ENCODE measurements around the gene INPP5B.
"Not testable (repeated sequence)": the region's sequence is repeated elsewhere in the genome, so short reads cannot be mapped to it uniquely, and the experiment has no call there.

The INPP5B gene

DNA sequence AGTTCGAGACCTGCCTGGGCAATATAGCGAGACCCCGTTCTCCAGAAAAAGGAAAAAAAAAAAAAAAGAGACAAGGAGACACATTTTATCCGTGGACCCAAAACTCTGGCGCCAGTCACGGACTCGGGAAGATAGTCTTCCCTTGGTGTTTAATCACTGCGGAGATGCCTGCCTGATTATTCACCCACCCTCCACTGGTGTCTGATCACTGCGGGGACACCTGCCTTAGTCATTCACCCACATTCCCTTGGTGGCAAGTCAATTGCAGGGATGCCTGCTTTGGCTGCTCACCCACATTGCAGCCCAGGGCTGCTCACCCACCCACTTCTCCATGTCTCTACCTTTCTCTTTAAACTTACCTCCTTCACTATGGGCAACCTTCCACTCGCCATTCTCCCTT lies 38.3 kb downstream of the INPP5B start:
- H3K9ac ChIP-seq (ENCODE audit: low read depth, low read length); H3K4me1 ChIP-seq (ENCODE audit: control insufficient read depth, insufficient read depth, low read length); H3K36me3 ChIP-seq (ENCODE audit: control insufficient read depth, insufficient read depth, low read length); H3K27me3 ChIP-seq (ENCODE audit: control insufficient read depth, insufficient read depth, low read length); H3K4me3 ChIP-seq (ENCODE audit: low read depth, low read length); H3K27ac ChIP-seq (ENCODE audit: low read depth, low read length): not testable (repeated sequence)
- peaks cover 27% of the 10 kb centered on the region for H3K9me3 ChIP-seq (ENCODE audit: control insufficient read depth, insufficient read depth, low read length)

DNA sequence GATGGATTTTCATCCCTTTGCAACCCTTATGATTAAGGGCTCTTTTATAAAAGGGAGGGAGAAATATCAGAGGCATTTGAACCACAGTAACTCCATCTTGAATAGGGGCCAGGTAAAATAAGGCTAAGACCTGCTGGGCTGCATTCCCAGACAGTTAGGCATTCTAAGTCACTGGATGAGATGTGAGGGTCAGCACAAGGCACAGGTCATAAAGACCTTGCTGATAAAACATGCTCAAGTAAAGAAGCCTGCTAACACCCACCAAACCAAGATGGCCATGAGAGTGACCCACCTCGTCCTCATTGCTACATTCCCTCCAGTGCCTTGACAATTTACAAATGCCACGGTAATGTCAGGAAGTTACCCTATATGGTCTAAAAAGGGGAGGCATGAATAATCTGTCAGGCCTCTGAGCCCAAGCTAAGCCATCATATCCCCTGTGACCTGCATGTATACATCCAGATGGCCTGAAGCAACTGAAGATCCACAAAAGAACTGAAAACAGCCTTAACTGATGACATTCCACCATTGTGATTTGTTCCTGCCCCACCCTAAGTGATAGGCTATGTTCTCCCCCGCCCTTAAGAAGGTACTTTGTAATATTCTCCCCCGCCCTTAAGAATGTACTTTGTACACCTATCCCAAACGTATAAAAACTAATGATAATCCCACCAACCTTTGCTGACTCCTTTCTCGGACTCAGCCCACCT lies 39.3 kb downstream of the INPP5B start:
- H3K4me3 ChIP-seq (ENCODE audit: low read depth, low read length); H3K9ac ChIP-seq (ENCODE audit: low read depth, low read length); H3K4me1 ChIP-seq (ENCODE audit: control insufficient read depth, insufficient read depth, low read length); H3K27me3 ChIP-seq (ENCODE audit: control insufficient read depth, insufficient read depth, low read length); H3K27ac ChIP-seq (ENCODE audit: low read depth, low read length); H3K36me3 ChIP-seq (ENCODE audit: control insufficient read depth, insufficient read depth, low read length): not testable (repeated sequence)
- H3K9me3 ChIP-seq (ENCODE audit: control insufficient read depth, insufficient read depth, low read length) = peaks cover 27% of the 10 kb centered on the region

DNA sequence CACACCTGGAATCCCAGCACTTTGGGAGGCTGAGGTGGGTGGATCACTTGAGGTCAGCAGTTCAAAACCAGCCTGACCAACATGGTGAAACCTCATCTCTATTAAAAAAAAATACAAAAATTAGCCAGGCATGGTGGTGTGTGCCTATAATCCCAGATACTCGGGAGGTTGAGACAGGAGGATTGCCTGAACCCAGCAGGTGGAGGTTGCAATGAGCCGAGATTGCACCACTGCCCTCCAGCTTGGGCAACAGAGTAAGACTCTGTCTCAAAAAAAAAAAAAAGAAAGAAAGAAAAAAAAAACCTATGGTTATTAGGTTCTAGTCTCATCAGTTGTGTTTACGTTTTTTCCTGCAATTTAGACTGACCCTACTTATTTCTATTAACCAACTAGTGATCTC lies 40.3 kb downstream of the INPP5B start:
- H3K9ac ChIP-seq (ENCODE audit: low read depth, low read length); H3K36me3 ChIP-seq (ENCODE audit: control insufficient read depth, insufficient read depth, low read length); H3K27ac ChIP-seq (ENCODE audit: low read depth, low read length); H3K27me3 ChIP-seq (ENCODE audit: control insufficient read depth, insufficient read depth, low read length); H3K4me1 ChIP-seq (ENCODE audit: control insufficient read depth, insufficient read depth, low read length); H3K4me3 ChIP-seq (ENCODE audit: low read depth, low read length): not testable (repeated sequence)
- H3K9me3 ChIP-seq (ENCODE audit: control insufficient read depth, insufficient read depth, low read length) = peaks cover 27% of the 10 kb centered on the region

DNA sequence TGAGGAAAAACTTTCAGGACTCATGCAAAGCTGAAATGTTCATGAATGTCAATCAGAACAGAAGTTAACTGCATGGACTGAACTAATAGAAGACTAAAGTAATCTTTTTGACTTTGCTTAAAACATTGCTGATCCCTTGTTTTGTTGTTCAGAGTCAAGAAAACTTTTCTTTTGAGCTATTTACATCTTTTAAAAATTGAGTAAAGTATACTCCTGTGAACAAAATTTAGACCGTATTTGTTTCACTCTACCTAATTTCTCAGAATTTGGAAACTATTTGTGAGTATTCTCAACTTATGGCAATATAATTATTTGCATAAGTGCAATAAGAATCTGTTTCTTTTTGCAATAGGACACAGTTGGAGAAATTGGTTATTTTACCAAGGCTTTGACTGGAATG lies 41.1 kb downstream of the INPP5B start:
- no peak overlapping the region for H3K9ac ChIP-seq (ENCODE audit: low read depth, low read length)
- H3K4me3 ChIP-seq (ENCODE audit: low read depth, low read length) = no peak overlapping the region
- no peaks in the 10 kb centered on the region for H3K36me3 ChIP-seq (ENCODE audit: control insufficient read depth, insufficient read depth, low read length)
- H3K27me3 ChIP-seq (ENCODE audit: control insufficient read depth, insufficient read depth, low read length) = no peaks in the 10 kb centered on the region
- H3K9me3 ChIP-seq (ENCODE audit: control insufficient read depth, insufficient read depth, low read length) = peaks cover 27% of the 10 kb centered on the region
- no peaks in the 10 kb centered on the region for H3K4me1 ChIP-seq (ENCODE audit: control insufficient read depth, insufficient read depth, low read length)
- H3K27ac ChIP-seq (ENCODE audit: low read depth, low read length) = no peak overlapping the region

DNA sequence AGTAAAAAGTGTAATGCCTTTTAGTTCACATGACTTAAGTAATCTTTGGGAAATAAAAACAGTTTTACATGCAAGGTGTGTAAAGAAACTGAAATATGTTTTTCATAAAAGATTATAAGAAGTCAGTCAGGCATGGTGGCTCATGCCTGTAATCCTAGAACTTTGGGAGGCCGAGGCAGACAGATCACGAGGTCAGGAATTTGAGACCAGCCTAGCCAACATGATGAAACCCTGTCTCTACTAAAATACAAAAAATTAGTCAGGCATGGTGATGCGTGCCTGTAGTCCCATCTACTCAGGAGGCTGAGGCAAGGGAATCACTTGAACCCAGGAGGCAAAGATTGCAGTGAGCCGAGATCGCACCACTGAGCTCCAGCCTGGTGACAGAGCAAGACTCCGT lies 42.9 kb downstream of the INPP5B start:
- H3K36me3 ChIP-seq (ENCODE audit: control insufficient read depth, insufficient read depth, low read length); H3K4me1 ChIP-seq (ENCODE audit: control insufficient read depth, insufficient read depth, low read length); H3K9ac ChIP-seq (ENCODE audit: low read depth, low read length); H3K4me3 ChIP-seq (ENCODE audit: low read depth, low read length); H3K27ac ChIP-seq (ENCODE audit: low read depth, low read length); H3K27me3 ChIP-seq (ENCODE audit: control insufficient read depth, insufficient read depth, low read length): not testable (repeated sequence)
- peaks cover 27% of the 10 kb centered on the region for H3K9me3 ChIP-seq (ENCODE audit: control insufficient read depth, insufficient read depth, low read length)

DNA sequence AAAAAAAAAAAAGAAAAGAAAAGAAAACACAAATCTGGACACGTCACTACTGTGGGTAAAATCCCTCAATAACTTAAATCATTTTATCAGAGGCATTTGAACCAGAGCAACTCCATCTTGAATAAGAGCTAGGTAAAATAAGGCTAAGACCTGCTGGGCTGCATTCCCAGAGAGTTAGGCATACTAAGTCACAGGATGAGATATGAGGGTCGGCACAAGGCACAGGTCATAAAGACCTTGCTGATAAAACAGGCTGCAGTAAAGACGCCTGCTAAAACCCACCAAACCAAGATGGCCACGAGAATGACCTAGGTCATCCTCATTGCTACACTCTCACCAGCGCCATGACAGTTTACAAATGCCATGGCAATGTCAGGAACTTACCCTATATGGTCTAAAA lies 43.9 kb downstream of the INPP5B start:
- Histone ChIP-seq H3K9ac (ENCODE audit: low read depth, low read length) (no peak overlapping the region), H3K27ac (ENCODE audit: low read depth, low read length) (no peak overlapping the region), H3K9me3 (ENCODE audit: control insufficient read depth, insufficient read depth, low read length) (peaks cover 23% of the 10 kb centered on the region), H3K27me3 (ENCODE audit: control insufficient read depth, insufficient read depth, low read length) (no peaks in the 10 kb centered on the region), H3K4me1 (ENCODE audit: control insufficient read depth, insufficient read depth, low read length) (no peaks in the 10 kb centered on the region), H3K36me3 (ENCODE audit: control insufficient read depth, insufficient read depth, low read length) (no peaks in the 10 kb centered on the region), H3K4me3 (ENCODE audit: low read depth, low read length) (no peak overlapping the region)

DNA sequence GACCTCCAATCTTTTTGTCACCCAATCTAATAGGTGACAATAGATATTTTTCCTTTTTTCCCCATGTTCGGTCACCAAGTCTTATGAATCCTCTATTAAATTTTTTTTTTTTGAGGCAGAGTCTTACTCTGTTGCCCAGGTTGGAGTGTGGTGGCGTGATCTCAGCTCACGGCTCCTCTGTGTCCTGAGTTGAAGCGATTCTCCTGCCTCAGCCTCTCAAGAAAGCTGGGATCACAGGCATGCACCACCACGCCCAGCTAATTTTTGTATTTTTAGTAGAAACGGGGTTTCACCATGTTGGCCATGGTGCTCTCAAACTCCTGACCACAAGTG lies 45.0 kb downstream of the INPP5B start:
- Histone ChIP-seq H3K27me3 (ENCODE audit: control insufficient read depth, insufficient read depth, low read length) (no peaks in the 10 kb centered on the region), H3K27ac (ENCODE audit: low read depth, low read length) (no peak overlapping the region), H3K4me1 (ENCODE audit: control insufficient read depth, insufficient read depth, low read length) (no peaks in the 10 kb centered on the region), H3K36me3 (ENCODE audit: control insufficient read depth, insufficient read depth, low read length) (no peaks in the 10 kb centered on the region), H3K9me3 (ENCODE audit: control insufficient read depth, insufficient read depth, low read length) (peaks cover 14% of the 10 kb centered on the region), H3K4me3 (ENCODE audit: low read depth, low read length) (no peak overlapping the region), H3K9ac (ENCODE audit: low read depth, low read length) (no peak overlapping the region)

DNA sequence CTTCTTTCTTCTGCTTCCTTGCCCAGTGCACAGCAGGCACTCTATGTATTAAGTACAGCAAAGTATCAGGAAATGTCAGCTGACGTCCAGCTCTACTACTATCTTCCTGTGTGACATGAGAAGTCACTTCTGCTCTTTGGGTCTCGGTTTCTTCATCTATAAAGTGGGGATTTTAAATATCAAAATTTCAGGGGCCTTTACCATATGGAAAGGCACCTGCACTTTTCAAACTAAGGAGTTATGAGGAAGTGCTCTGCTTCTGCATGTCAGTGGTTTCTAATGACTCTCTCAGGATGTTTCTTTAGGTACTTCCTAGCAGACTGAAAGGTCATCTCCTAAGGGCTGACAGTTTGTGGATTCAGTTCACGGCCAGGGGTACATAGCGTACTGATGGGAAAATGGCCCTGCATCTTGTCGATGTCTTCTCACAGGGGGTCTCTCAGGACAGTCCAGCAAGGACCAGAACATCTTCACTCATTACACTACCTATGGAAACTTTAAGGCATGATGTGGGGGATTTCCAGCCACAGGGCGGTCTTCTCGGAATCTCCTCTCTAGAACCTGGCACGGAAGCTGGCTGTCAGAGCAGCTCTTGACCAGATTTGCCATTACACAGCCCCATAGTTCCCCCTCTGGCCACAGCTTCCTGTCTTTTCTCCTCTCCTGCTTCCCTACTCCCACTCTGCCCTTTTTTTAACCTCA lies 45.5 kb downstream of the INPP5B start:
- H3K9me3 ChIP-seq (ENCODE audit: control insufficient read depth, insufficient read depth, low read length) = peaks cover 10% of the 10 kb centered on the region
- no peaks in the 10 kb centered on the region for H3K4me1 ChIP-seq (ENCODE audit: control insufficient read depth, insufficient read depth, low read length)
- no peak overlapping the region for H3K4me3 ChIP-seq (ENCODE audit: low read depth, low read length)
- H3K27ac ChIP-seq (ENCODE audit: low read depth, low read length) = no peak overlapping the region
- no peaks in the 10 kb centered on the region for H3K27me3 ChIP-seq (ENCODE audit: control insufficient read depth, insufficient read depth, low read length)
- no peak overlapping the region for H3K9ac ChIP-seq (ENCODE audit: low read depth, low read length)
- H3K36me3 ChIP-seq (ENCODE audit: control insufficient read depth, insufficient read depth, low read length) = no peaks in the 10 kb centered on the region

DNA sequence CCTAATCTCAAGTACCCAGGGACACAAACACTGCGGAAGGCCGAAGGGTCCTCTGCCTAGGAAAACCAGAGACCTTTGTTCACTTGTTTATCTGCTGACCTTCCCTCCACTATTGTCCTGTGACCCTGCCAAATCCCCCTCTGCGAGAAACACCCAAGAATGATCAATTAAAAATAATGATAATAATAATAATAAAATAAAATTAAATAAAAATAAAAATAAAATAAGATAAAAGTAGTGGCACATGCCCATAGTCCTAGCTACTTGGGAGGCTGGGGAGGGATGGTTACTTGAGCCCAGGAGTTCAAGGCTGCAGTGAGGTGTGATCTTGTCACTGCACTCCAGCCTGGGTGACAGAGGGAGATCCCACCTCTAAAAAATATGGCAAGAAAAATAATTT lies 49.3 kb downstream of the INPP5B start:
- H3K9ac ChIP-seq (ENCODE audit: low read depth, low read length); H3K4me1 ChIP-seq (ENCODE audit: control insufficient read depth, insufficient read depth, low read length); H3K4me3 ChIP-seq (ENCODE audit: low read depth, low read length); H3K27ac ChIP-seq (ENCODE audit: low read depth, low read length); H3K36me3 ChIP-seq (ENCODE audit: control insufficient read depth, insufficient read depth, low read length); H3K9me3 ChIP-seq (ENCODE audit: control insufficient read depth, insufficient read depth, low read length); H3K27me3 ChIP-seq (ENCODE audit: control insufficient read depth, insufficient read depth, low read length): not testable (repeated sequence)

DNA sequence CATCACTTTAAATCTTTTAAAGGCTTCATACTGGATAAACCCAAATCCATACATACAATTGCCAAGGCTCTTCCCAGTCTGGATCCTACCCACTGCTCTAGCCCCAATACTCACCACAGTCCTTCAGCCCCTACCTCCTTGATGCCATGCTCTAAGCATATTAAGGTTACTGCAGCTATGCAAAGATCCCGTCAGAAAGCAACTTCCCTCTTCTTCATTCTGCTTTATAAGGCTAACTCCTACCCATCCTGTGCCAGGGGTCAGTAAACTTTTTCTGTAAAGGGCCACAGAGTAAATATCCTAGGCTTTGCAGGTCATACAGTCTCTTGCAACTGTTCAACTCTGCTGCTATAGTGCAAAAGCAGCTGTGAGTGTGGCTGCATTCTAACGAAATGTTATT lies 53.2 kb downstream of the INPP5B start:
- Histone ChIP-seq H3K4me1 (ENCODE audit: control insufficient read depth, insufficient read depth, low read length) (no peaks in the 10 kb centered on the region), H3K9me3 (ENCODE audit: control insufficient read depth, insufficient read depth, low read length) (no peaks in the 10 kb centered on the region; the same call in 1 of the 2 replicates), H3K27ac (ENCODE audit: low read depth, low read length) (no peak overlapping the region), H3K36me3 (ENCODE audit: control insufficient read depth, insufficient read depth, low read length) (peaks cover 16% of the 10 kb centered on the region), H3K27me3 (ENCODE audit: control insufficient read depth, insufficient read depth, low read length) (no peaks in the 10 kb centered on the region), H3K9ac (ENCODE audit: low read depth, low read length) (no peak overlapping the region), H3K4me3 (ENCODE audit: low read depth, low read length) (no peak overlapping the region)

DNA sequence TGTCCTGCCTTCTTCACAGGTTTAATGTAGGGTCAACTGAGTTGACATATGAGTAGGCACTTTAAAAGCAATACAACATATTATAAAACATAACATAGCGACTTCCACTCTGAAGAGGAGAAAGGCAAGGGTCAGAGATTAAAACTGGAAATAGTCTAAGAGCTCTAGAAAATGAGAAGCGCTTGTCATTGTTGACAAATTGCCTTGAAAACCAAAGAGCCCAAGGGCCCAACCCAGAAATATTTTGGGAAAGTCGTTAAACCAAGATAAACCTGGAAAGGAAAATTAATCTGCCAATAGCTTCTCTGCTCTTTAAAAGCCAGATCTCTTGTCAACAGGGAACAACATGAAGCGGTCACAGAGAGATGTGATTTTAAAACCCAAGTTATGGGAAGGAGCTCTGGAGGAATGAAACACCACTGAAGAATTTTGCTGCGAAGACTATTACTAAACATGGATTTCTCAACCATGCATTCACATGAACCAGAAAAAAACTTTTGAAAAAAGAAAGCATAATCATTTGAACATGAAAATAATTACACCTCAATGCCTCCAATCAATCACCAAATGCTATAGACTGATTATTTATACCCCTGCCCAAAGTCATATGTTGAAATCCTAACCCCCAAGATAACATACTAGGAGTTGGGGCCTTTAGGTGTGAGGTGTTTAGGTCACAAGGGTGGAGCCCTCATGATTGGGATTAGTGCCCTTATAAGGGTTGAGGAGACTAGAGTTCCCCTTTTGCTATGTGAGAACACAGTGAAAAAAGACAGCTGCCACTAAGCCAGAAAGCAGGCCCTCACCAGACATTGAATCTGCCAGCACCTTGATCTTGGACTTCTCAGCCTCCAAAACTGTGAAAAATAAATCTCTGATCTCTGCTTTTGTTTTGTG lies 54.5 kb downstream of the INPP5B start:
- Histone ChIP-seq H3K27me3 (ENCODE audit: control insufficient read depth, insufficient read depth, low read length) (no peaks in the 10 kb centered on the region), H3K9ac (ENCODE audit: low read depth, low read length) (no peak overlapping the region), H3K36me3 (ENCODE audit: control insufficient read depth, insufficient read depth, low read length) (peaks cover 29% of the 10 kb centered on the region), H3K9me3 (ENCODE audit: control insufficient read depth, insufficient read depth, low read length) (no peaks in the 10 kb centered on the region), H3K4me1 (ENCODE audit: control insufficient read depth, insufficient read depth, low read length) (no peaks in the 10 kb centered on the region), H3K27ac (ENCODE audit: low read depth, low read length) (no peak overlapping the region), H3K4me3 (ENCODE audit: low read depth, low read length) (no peak overlapping the region)
